HFFc6 (cell line): Measurements from ENCODE around the gene C18orf63. TPM values are rescaled to one million over a fixed set of nuclear protein-coding genes. Genes with fewer than 3 reads are reported as not detected.

Source experiments
- DNase-seq: peaks from one replicate; pipeline ENCODE4 v3.0.0-alpha.2; 2018
- H3K27ac Mint-ChIP-seq: 2 replicates; pipeline ENCODE4 v1.8.0; 2020; ENCODE audit warnings: mild to moderate bottlenecking, mixed read lengths
- H3K27me3 Mint-ChIP-seq: 2 replicates; pipeline ENCODE4 v1.8.0; 2021; ENCODE audit warnings: mild to moderate bottlenecking, moderate library complexity, mixed read lengths; ENCODE audit not compliant: insufficient read depth
- H3K36me3 Mint-ChIP-seq: 2 replicates; pipeline ENCODE4 v1.8.0; 2021; ENCODE audit warnings: low read depth, mixed read lengths
- H3K4me1 Mint-ChIP-seq: 2 replicates; pipeline ENCODE4 v1.8.0; 2020; ENCODE audit warnings: low read depth, mixed read lengths
- H3K4me3 Mint-ChIP-seq: 2 replicates; pipeline ENCODE4 v1.8.0; 2020; ENCODE audit warnings: mild to moderate bottlenecking, moderate library complexity, mixed read lengths
- H3K9me3 Mint-ChIP-seq: 2 replicates; pipeline ENCODE4 v1.8.0; 2020; ENCODE audit warnings: mild to moderate bottlenecking, mixed read lengths
- CTCF ChIP-seq: fragments of 200-600 bp; sonication (generic); IDR thresholded peaks from 2 replicates; pipeline ENCODE4 v1.5.0; 2021; ENCODE audit warnings: antibody characterized with exemption, mild to moderate bottlenecking
- total RNA-seq, 6 experiments: library from RNA; stranded (reverse); fragmentation: NEBNext Ultra II Directional; extraction: Animal tissue kit (Norgen Biotek cat#: 25700); gene quantifications; 2 replicates in 1 of 6; 3 replicates in 5 of 6; pipeline ENCODE4 v1.2.3, GENCODE V29; 2021

C18orf63 gene
- total RNA-seq, 6 experiments from 2014 or later: not detected

DNA sequence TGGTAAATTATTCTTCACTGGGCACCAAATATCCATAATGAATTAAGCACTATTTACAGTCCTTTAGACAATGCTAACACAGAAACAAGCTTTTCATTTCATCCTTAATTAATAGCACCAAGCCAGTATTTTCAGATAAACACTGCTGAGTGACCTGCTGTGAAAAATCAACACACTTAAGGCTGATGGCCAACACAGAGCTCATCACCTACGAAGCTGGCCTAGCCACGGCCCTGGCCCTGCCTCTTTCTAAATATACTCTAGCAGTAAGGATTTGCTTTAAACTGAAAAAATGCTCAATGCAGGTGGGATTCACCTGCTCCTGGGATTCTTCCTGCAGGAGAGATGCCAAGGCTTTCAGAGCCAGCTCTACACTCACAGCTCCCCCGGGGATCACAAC lies 42.2 kb upstream of the C18orf63 start:
- TF ChIP-seq CTCF: no peak
- no peak overlapping the region for H3K27ac Mint-ChIP-seq
- H3K36me3 Mint-ChIP-seq: no peaks in the 10 kb centered on the region; the same call in 1 of the 2 replicates
- no peaks in the 10 kb centered on the region for H3K27me3 Mint-ChIP-seq
- no peaks in the 10 kb centered on the region for H3K9me3 Mint-ChIP-seq
- H3K4me1 Mint-ChIP-seq: peaks cover 23% of the 10 kb centered on the region
- no peak for DNase-seq
- H3K4me3 Mint-ChIP-seq: no peak overlapping the region

GRCh38 chr18:74274700-74275099 lies 40.9 kb upstream of the C18orf63 start:
- H3K36me3 Mint-ChIP-seq: no peaks in the 10 kb centered on the region; the same call in 1 of the 2 replicates

GRCh38 chr18:74275736-74276135 lies 39.9 kb upstream of the C18orf63 start:
- Mint-ChIP-seq H3K4me3 (no peak overlapping the region), H3K27me3 (no peaks in the 10 kb centered on the region), H3K4me1 (peaks cover 23% of the 10 kb centered on the region), H3K27ac (no peak overlapping the region), H3K36me3 (no peaks in the 10 kb centered on the region; the same call in 1 of the 2 replicates), H3K9me3 (no peaks in the 10 kb centered on the region)
- no peak for TF ChIP-seq CTCF
- no peak for DNase-seq

More at GRCh38 chr18:74274700-74275099, 40.9 kb upstream of the C18orf63 start:
- TF ChIP-seq CTCF: no peak
- Mint-ChIP-seq H3K4me3 (no peak overlapping the region), H3K4me1 (peaks cover 23% of the 10 kb centered on the region), H3K9me3 (no peaks in the 10 kb centered on the region), H3K27me3 (no peaks in the 10 kb centered on the region), H3K27ac (no peak overlapping the region)
- DNase-seq: no peak

GRCh38 chr18:74276609-74277008 lies 39.0 kb upstream of the C18orf63 start:
- Mint-ChIP-seq H3K4me3 (no peak overlapping the region), H3K27me3 (no peaks in the 10 kb centered on the region), H3K9me3 (no peaks in the 10 kb centered on the region), H3K27ac (no peak overlapping the region), H3K36me3 (no peaks in the 10 kb centered on the region; the same call in 1 of the 2 replicates), H3K4me1 (peaks cover 21% of the 10 kb centered on the region)
- DNase-seq: no peak
- no peak for TF ChIP-seq CTCF

DNA sequence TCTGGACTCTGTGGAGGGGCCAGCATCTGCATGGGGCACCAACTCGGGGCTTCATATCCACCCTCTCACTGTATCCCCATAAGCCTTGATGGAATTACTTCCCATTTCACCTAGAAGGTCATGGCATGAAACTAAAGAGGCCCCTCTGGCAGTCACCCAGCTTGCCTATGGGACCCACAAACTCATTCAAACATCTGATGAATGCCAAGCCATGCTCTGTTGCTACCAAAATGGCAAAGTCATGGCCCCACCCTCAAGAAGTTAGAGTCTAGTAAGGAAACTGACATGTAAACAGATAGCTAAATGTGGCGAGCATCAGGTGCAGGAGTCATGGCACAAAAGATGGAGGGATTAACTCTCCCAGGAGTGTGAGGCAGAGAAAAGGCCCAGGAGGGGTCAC lies 38.3 kb upstream of the C18orf63 start:
- no peak for TF ChIP-seq CTCF
- Mint-ChIP-seq H3K9me3 (no peaks in the 10 kb centered on the region), H3K4me3 (no peak overlapping the region), H3K36me3 (no peaks in the 10 kb centered on the region; the same call in 1 of the 2 replicates), H3K4me1 (peaks cover 21% of the 10 kb centered on the region), H3K27ac (no peak overlapping the region), H3K27me3 (no peaks in the 10 kb centered on the region; the same call in 1 of the 2 replicates)
- no peak for DNase-seq

DNA sequence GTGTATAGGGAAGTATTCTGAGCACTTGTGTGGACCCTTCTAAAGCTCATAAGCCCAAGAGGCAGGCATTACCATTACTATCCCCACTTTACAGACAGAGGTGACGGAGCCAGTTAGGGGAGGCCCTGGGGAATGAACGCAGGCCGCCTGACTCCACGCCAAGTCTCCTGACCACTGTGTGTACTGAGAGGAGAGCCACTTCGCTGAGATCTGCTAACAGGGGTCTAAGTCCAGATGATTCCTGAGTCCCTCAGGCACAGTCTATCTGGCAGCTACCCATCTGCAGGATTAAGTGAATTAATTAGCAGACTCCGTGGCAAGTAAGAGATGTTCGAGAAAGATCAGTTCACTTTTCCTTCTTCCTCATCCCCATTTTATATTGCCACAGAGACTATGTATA lies 37.6 kb upstream of the C18orf63 start:
- H3K27me3 Mint-ChIP-seq: peaks cover 2% of the 10 kb centered on the region; the same call in 1 of the 2 replicates
- no peak for DNase-seq
- H3K4me3 Mint-ChIP-seq: no peak overlapping the region
- no peak for TF ChIP-seq CTCF
- no peak overlapping the region for H3K27ac Mint-ChIP-seq
- no peaks in the 10 kb centered on the region; the same call in 1 of the 2 replicates for H3K36me3 Mint-ChIP-seq
- H3K4me1 Mint-ChIP-seq: peaks cover 29% of the 10 kb centered on the region
- H3K9me3 Mint-ChIP-seq: no peaks in the 10 kb centered on the region
